ENCODE data around the gene TMEM101. TPM values are rescaled to one million over a fixed set of nuclear protein-coding genes. Genes with fewer than 3 reads are reported as not detected.

The TMEM101 gene
- total RNA-seq, 1 donor from 2014 or later, result 22.6 TPM

GRCh38 chr17:44004761-44005526 is 9.8 kb downstream of the TMEM101 start:
- H3K27me3 Mint-ChIP-seq (ENCODE audit: unreplicated experiment), result peaks cover 16% of the 10 kb centered on the region

GRCh38 chr17:44004077-44004760 is 10.5 kb downstream of the TMEM101 start, which contains the start of gene NAGS:
Gene NAGS, plus strand, starts transcription at chr17:44004622. Its CDS starts 42 bp downstream, at chr17:44004664.
- H3K27me3 Mint-ChIP-seq (ENCODE audit: unreplicated experiment), result peaks cover 18% of the 10 kb centered on the region
- no peaks in the 10 kb centered on the region for H3K36me3 Mint-ChIP-seq (ENCODE audit: unreplicated experiment)
- peak; percentile 41 for DNase-seq
- no peak within 1 kb of the TSS for H3K27ac Mint-ChIP-seq (ENCODE audit: unreplicated experiment)
- no peak for TF ChIP-seq CTCF (IDR thresholded peaks at IDR 0.05; ENCODE audit: partially characterized antibody, unreplicated experiment)
- H3K4me1 Mint-ChIP-seq (ENCODE audit: low read depth, unreplicated experiment), result peaks cover 3% of the 10 kb centered on the region
- peak within 1 kb of the TSS; percentile 55 for H3K4me3 Mint-ChIP-seq (ENCODE audit: unreplicated experiment)
- peaks cover 4% of the 10 kb centered on the region for H3K9me3 Mint-ChIP-seq (ENCODE audit: unreplicated experiment)

More at GRCh38 chr17:44004761-44005526, 9.8 kb downstream of the TMEM101 start:
- TF ChIP-seq CTCF (IDR thresholded peaks at IDR 0.05; ENCODE audit: partially characterized antibody, unreplicated experiment), result no peak
- H3K4me3 Mint-ChIP-seq (ENCODE audit: unreplicated experiment), result peak overlapping the region; percentile 55
- H3K27ac Mint-ChIP-seq (ENCODE audit: unreplicated experiment), result no peak overlapping the region
- H3K9me3 Mint-ChIP-seq (ENCODE audit: unreplicated experiment), result peaks cover 2% of the 10 kb centered on the region
- peaks cover 3% of the 10 kb centered on the region for H3K4me1 Mint-ChIP-seq (ENCODE audit: low read depth, unreplicated experiment)
- H3K36me3 Mint-ChIP-seq (ENCODE audit: unreplicated experiment), result no peaks in the 10 kb centered on the region
- DNase-seq, result peak; percentile 39

GRCh38 chr17:44002141-44002848 is 12.5 kb downstream of the TMEM101 start:
- Mint-ChIP-seq H3K27ac (ENCODE audit: unreplicated experiment) (no peak overlapping the region), H3K36me3 (ENCODE audit: unreplicated experiment) (no peaks in the 10 kb centered on the region), H3K4me3 (ENCODE audit: unreplicated experiment) (no peak overlapping the region), H3K9me3 (ENCODE audit: unreplicated experiment) (peaks cover 1% of the 10 kb centered on the region), H3K27me3 (ENCODE audit: unreplicated experiment) (peaks cover 18% of the 10 kb centered on the region), H3K4me1 (ENCODE audit: low read depth, unreplicated experiment) (no peaks in the 10 kb centered on the region)
- TF ChIP-seq CTCF (IDR thresholded peaks at IDR 0.05; ENCODE audit: partially characterized antibody, unreplicated experiment), result no peak
- DNase-seq, result no peak

- Mint-ChIP-seq H3K9me3 (ENCODE audit: unreplicated experiment) (peaks cover 1% of the 10 kb centered on the region), H3K27me3 (ENCODE audit: unreplicated experiment) (peaks cover 16% of the 10 kb centered on the region), H3K4me1 (ENCODE audit: low read depth, unreplicated experiment) (no peaks in the 10 kb centered on the region), H3K27ac (ENCODE audit: unreplicated experiment) (no peak overlapping the region), H3K36me3 (ENCODE audit: unreplicated experiment) (no peaks in the 10 kb centered on the region), H3K4me3 (ENCODE audit: unreplicated experiment) (no peak overlapping the region)
- no peak for TF ChIP-seq CTCF (IDR thresholded peaks at IDR 0.05; ENCODE audit: partially characterized antibody, unreplicated experiment)
- DNase-seq, result no peak
Measured at GRCh38 chr17:44001461-44001920, 13.3 kb downstream of the TMEM101 start.
